GM12891 (cell line): ENCODE results near the gene MCU.

Experiments
- POLR2A ChIP-seq: IDR thresholded peaks from 2 replicates; pipeline ENCODE4 v1.6.1; 2011; ENCODE audit warnings: low read depth, low read length, control low read depth
- POLR2AphosphoS5 ChIP-seq: IDR thresholded peaks from 2 replicates; pipeline ENCODE4 v1.6.1; 2011; ENCODE audit warnings: low read depth, low read length, control low read depth
- SPI1 ChIP-seq: IDR thresholded peaks from 2 replicates; pipeline ENCODE4 v1.6.1; 2011; ENCODE audit warnings: low read depth, low read length, control low read depth

DNA sequence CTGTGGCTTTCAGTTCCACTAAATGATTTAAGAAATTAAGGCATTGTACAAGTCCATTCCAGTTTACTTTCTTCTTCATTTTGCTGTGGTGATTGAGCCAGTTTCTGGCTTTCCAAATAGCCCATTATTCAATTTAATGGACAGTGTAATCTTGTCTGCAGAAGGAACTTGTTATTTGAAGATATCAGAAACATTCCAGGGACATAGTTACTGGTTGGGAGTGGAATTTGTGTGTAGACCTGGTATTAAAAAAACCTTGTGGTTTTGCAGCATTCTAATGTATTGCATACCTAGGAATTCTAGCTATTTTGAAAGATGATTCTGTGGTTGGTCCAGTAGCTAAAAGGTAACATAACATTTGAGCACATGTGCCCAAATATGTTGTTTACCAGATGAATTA lies 72.2 kb downstream of the MCU start:
- TF ChIP-seq POLR2A (no peak), SPI1 (no peak), POLR2AphosphoS5 (no peak)
